ENCODE data around the gene DENND4C.

The DENND4C gene

GRCh38 chr9:19232823-19233194, 2.3 kb downstream of the DENND4C start:
- Histone ChIP-seq H3K9me2 (ENCODE audit: low read depth, low read length) (no peaks in the 10 kb centered on the region), H4K20me1 (ENCODE audit: insufficient read depth, low read length) (no peaks in the 10 kb centered on the region), H3K36me3 (ENCODE audit: insufficient read depth, low read length) (no peaks in the 10 kb centered on the region), H3F3A (ENCODE audit: insufficient read depth, low read length) (no peaks in the 10 kb centered on the region), H3K27me3 (ENCODE audit: insufficient read depth, low read length) (no peaks in the 10 kb centered on the region), H3K9me3 (ENCODE audit: low read length) (no peaks in the 10 kb centered on the region; the same call in 1 of the 2 replicates), H3K27ac (ENCODE audit: low read depth, low read length, poor library complexity, severe bottlenecking) (peak overlapping the region; percentile 84), H3K4me1 (ENCODE audit: insufficient read depth, low read length, severe bottlenecking) (peaks cover 28% of the 10 kb centered on the region), H2AFZ (ENCODE audit: low read length) (no peak overlapping the region), H3K79me2 (ENCODE audit: insufficient read depth, low read length) (peaks cover 67% of the 10 kb centered on the region), H3K9ac (ENCODE audit: low read length) (peak overlapping the region; percentile 95), H3K4me3 (ENCODE audit: low read depth, low read length, poor library complexity, severe bottlenecking) (peak overlapping the region; percentile 97), H3K4me2 (ENCODE audit: low read length) (peak overlapping the region; percentile 85)
- no peak for TF ChIP-seq CTCF (IDR thresholded peaks at IDR 0.05; ENCODE audit: low read length)
- no peak for TF ChIP-seq EZH2 (IDR thresholded peaks at IDR 0.05; ENCODE audit: borderline replicate concordance, low read length)

GRCh38 chr9:19233344-19233743, 2.9 kb downstream of the DENND4C start:
- H3K27ac ChIP-seq (ENCODE audit: low read depth, low read length, poor library complexity, severe bottlenecking) = peak overlapping the region; percentile 84
- peak overlapping the region; percentile 85 for H3K4me2 ChIP-seq (ENCODE audit: low read length)
- H2AFZ ChIP-seq (ENCODE audit: low read length) = no peak overlapping the region
- H3K9ac ChIP-seq (ENCODE audit: low read length) = peak overlapping the region; percentile 95
- H3K9me2 ChIP-seq (ENCODE audit: low read depth, low read length) = no peaks in the 10 kb centered on the region
- H3K79me2 ChIP-seq (ENCODE audit: insufficient read depth, low read length) = peaks cover 68% of the 10 kb centered on the region
- no peaks in the 10 kb centered on the region for H4K20me1 ChIP-seq (ENCODE audit: insufficient read depth, low read length)
- H3K4me3 ChIP-seq (ENCODE audit: low read depth, low read length, poor library complexity, severe bottlenecking) = peak overlapping the region; percentile 97
- no peaks in the 10 kb centered on the region for H3K36me3 ChIP-seq (ENCODE audit: insufficient read depth, low read length)
- no peaks in the 10 kb centered on the region for H3F3A ChIP-seq (ENCODE audit: insufficient read depth, low read length)
- no peaks in the 10 kb centered on the region; the same call in 1 of the 2 replicates for H3K9me3 ChIP-seq (ENCODE audit: low read length)
- TF ChIP-seq EZH2 (IDR thresholded peaks at IDR 0.05; ENCODE audit: borderline replicate concordance, low read length) (no peak), CTCF (IDR thresholded peaks at IDR 0.05; ENCODE audit: low read length) (no peak)
- H3K27me3 ChIP-seq (ENCODE audit: insufficient read depth, low read length) = no peaks in the 10 kb centered on the region
- H3K4me1 ChIP-seq (ENCODE audit: insufficient read depth, low read length, severe bottlenecking) = peaks cover 28% of the 10 kb centered on the region

- no peaks in the 10 kb centered on the region; the same call in 1 of the 2 replicates for H3K9me3 ChIP-seq (ENCODE audit: low read length)
- peaks cover 86% of the 10 kb centered on the region for H3K79me2 ChIP-seq (ENCODE audit: insufficient read depth, low read length)
- H3K9me2 ChIP-seq (ENCODE audit: low read depth, low read length) = no peaks in the 10 kb centered on the region
- peaks cover 29% of the 10 kb centered on the region for H3K36me3 ChIP-seq (ENCODE audit: insufficient read depth, low read length)
- H3K4me2 ChIP-seq (ENCODE audit: low read length) = no peak overlapping the region
- H3F3A ChIP-seq (ENCODE audit: insufficient read depth, low read length) = no peaks in the 10 kb centered on the region
- no peak overlapping the region for H3K27ac ChIP-seq (ENCODE audit: low read depth, low read length, poor library complexity, severe bottlenecking)
- TF ChIP-seq EZH2 (IDR thresholded peaks at IDR 0.05; ENCODE audit: borderline replicate concordance, low read length) (no peak), CTCF (IDR thresholded peaks at IDR 0.05; ENCODE audit: low read length) (no peak)
- H3K4me1 ChIP-seq (ENCODE audit: insufficient read depth, low read length, severe bottlenecking) = no peaks in the 10 kb centered on the region
- H4K20me1 ChIP-seq (ENCODE audit: insufficient read depth, low read length) = no peaks in the 10 kb centered on the region
- no peak overlapping the region for H3K4me3 ChIP-seq (ENCODE audit: low read depth, low read length, poor library complexity, severe bottlenecking)
- no peak overlapping the region for H3K9ac ChIP-seq (ENCODE audit: low read length)
- no peaks in the 10 kb centered on the region for H3K27me3 ChIP-seq (ENCODE audit: insufficient read depth, low read length)
- no peak overlapping the region for H2AFZ ChIP-seq (ENCODE audit: low read length)
Observed at GRCh38 chr9:19239955-19240354, 9.5 kb downstream of the DENND4C start.

All from OCI-LY1 (cell line).